HepG2 (cell line): Measurements from ENCODE around the gene GALNT15. TPM values are rescaled to one million over a fixed set of nuclear protein-coding genes. Genes with fewer than 3 reads are reported as not detected.

Source experiments
- ATAC-seq: fragments of 200-7000 bp; cut with Tn5 transposase; 3 replicates; pipeline ENCODE4 v1.9.1; 2020; ENCODE audit warnings: mild to moderate bottlenecking, moderate library complexity
- BruUV-seq: library from RNA; stranded (reverse); fragments of 400-500 nt; replicated peaks from 2 replicates; lab custom pipeline; 2021; lab: Mats Ljungman, UMichigan
- CTCF ChIA-PET: fragments of 300-600 bp; formaldehyde crosslinking; extraction: SDS; loops from one replicate; lab custom pipeline; 2021; ENCODE audit warnings: low total read pairs, inconsistent platforms, low intra/inter-chr PET ratio; lab: Yijun Ruan, JAX
- POLR2A ChIA-PET: fragments of 350-600 bp; sonication (Branson Sonifier 250); formaldehyde crosslinking; loops from one replicate; lab custom pipeline; 2020; ENCODE audit warnings: antibody characterized with exemption, inconsistent platforms; lab: Yijun Ruan, JAX
- DNase-seq: peaks from one replicate; pipeline ENCODE4 v3.0.0-alpha.2; 2015; ENCODE audit warnings: low spot score
- FAIRE-seq: peaks from 3 replicates; lab custom pipeline; 2011; peaks lifted over from hg19 to GRCh38; lab: Jason Lieb, UNC
- H2AFZ ChIP-seq: one replicate; pipeline ENCODE4 v1.6.1; 2011; ENCODE audit warnings: low read length, inconsistent platforms
- H3K27ac ChIP-seq: fragments of 300-600 bp; 3 replicates; pipeline ENCODE4 v1.8.0; 2011; ENCODE audit warnings: mixed run types, mild to moderate bottlenecking, mixed read lengths, low read length, inconsistent platforms; ENCODE audit not compliant: insufficient read depth; ENCODE audit errors: extremely low read length
- H3K27me3 ChIP-seq, 2 experiments: fragments of 200-600 bp in 1 of 2; 2 replicates in 1 of 2; 3 replicates in 1 of 2; pipeline versions ENCODE4 v1.6.0 to v1.8.0; 2011; ENCODE audit warnings: low read length in 2 of 2, mild to moderate bottlenecking in 2 of 2, moderate library complexity in 2 of 2, inconsistent platforms in 1 of 2; ENCODE audit not compliant: insufficient read depth in 2 of 2, control insufficient read depth in 1 of 2
- H3K36me3 ChIP-seq, 2 experiments: fragments of 200-600 bp in 1 of 2; replicated peaks in 1 of 2; 2 replicates in 1 of 2; 3 replicates in 1 of 2; pipeline versions ENCODE4 v1.5.1 to v1.8.0; 2011; ENCODE audit warnings: low read length in 2 of 2, inconsistent platforms in 1 of 2; ENCODE audit not compliant: insufficient read depth in 2 of 2, control insufficient read depth in 1 of 2
- H3K4me1 ChIP-seq: 2 replicates; pipeline ENCODE4 v1.5.1; 2012; ENCODE audit warnings: low read length, inconsistent platforms; ENCODE audit not compliant: insufficient read depth
- H3K4me2 ChIP-seq: 2 replicates; pipeline ENCODE4 v1.6.0; 2011; ENCODE audit warnings: low read depth, low read length, inconsistent platforms
- H3K4me3 ChIP-seq, 3 experiments: fragments of 200-600 bp in 1 of 3; sonication (generic), shearing (Covaris generic) in 1 of 3; replicated peaks in 1 of 3; 2 replicates each; pipeline ENCODE4 v1.5.1; 2011 to 2016; ENCODE audit warnings: low read length in 3 of 3, inconsistent platforms in 2 of 3, low read depth in 2 of 3, mild to moderate bottlenecking in 2 of 3, control low read depth in 1 of 3, mixed read lengths in 1 of 3; ENCODE audit not compliant: insufficient read depth in 1 of 3
- H3K79me2 ChIP-seq: one replicate; pipeline ENCODE4 v1.6.1; 2011; ENCODE audit warnings: low read length, inconsistent platforms; ENCODE audit not compliant: insufficient read depth
- H3K9ac ChIP-seq: 2 replicates; pipeline ENCODE4 v1.6.0; 2011; ENCODE audit warnings: mild to moderate bottlenecking, low read depth, low read length, inconsistent platforms; ENCODE audit not compliant: insufficient read depth
- H3K9me3 ChIP-seq: 2 replicates; pipeline ENCODE4 v1.5.1; 2012; ENCODE audit warnings: mild to moderate bottlenecking, low read length
- H4K20me1 ChIP-seq: 2 replicates; pipeline ENCODE4 v1.6.0; 2011; ENCODE audit warnings: inconsistent platforms, mild to moderate bottlenecking, low read length, moderate library complexity; ENCODE audit not compliant: insufficient read depth
- BORCS8-MEF2B ChIP-seq: sonication (generic); formaldehyde crosslinking; IDR thresholded peaks from 2 replicates; pipeline ENCODE4 v1.8.0; 2022; ENCODE audit warnings: mild to moderate bottlenecking, missing genetic modification reagents
- CHCHD3 ChIP-seq: sonication (generic); formaldehyde crosslinking; IDR thresholded peaks from 2 replicates; pipeline ENCODE4 v1.8.0; 2022; ENCODE audit warnings: mild to moderate bottlenecking, missing genetic modification reagents, moderate library complexity
- CTCF ChIP-seq: sonication (generic); formaldehyde crosslinking; IDR thresholded peaks from 2 replicates; pipeline ENCODE4 v1.5.0; 2020; ENCODE audit warnings: mild to moderate bottlenecking, missing genetic modification reagents, moderate library complexity
- DR1 ChIP-seq: sonication (generic); formaldehyde crosslinking; IDR thresholded peaks from 2 replicates; pipeline ENCODE4 v1.8.0; 2021; ENCODE audit warnings: mild to moderate bottlenecking, missing genetic modification reagents, inconsistent platforms
- ETS1 ChIP-seq: sonication (generic); formaldehyde crosslinking; IDR thresholded peaks from 2 replicates; pipeline ENCODE4 v1.4.0; 2020; ENCODE audit warnings: missing genetic modification reagents
- HMGXB4 ChIP-seq, 2 experiments: sonication (generic) in 1 of 2; formaldehyde crosslinking in 1 of 2; IDR thresholded peaks; 2 replicates each; pipeline versions ENCODE4 v1.4.0 to v1.6.1; 2018 to 2020; ENCODE audit warnings: missing genetic modification reagents in 2 of 2, borderline replicate concordance in 1 of 2, low read depth in 1 of 2, mild to moderate bottlenecking in 1 of 2, missing biosample characterization in 1 of 2
- KDM1A ChIP-seq: IDR thresholded peaks from 2 replicates; pipeline ENCODE4 v1.6.1; 2016; ENCODE audit warnings: missing compliant biosample characterization
- KDM3A ChIP-seq: IDR thresholded peaks from 2 replicates; pipeline ENCODE4 v1.6.1; 2018; ENCODE audit warnings: low read depth, missing compliant biosample characterization
- KLF15 ChIP-seq: sonication (generic); formaldehyde crosslinking; IDR thresholded peaks from 2 replicates; pipeline ENCODE4 v1.8.1; 2023; ENCODE audit warnings: borderline replicate concordance, mild to moderate bottlenecking, inconsistent platforms, missing genetic modification reagents, mixed read lengths
- NFKBIZ ChIP-seq: IDR thresholded peaks from 2 replicates; pipeline ENCODE4 v1.6.1; 2018; ENCODE audit warnings: missing genetic modification reagents, missing compliant biosample characterization
- NR3C1 ChIP-seq: sonication (generic); formaldehyde crosslinking; IDR thresholded peaks from 2 replicates; pipeline ENCODE4 v1.4.0; 2020; ENCODE audit warnings: missing genetic modification reagents
- RCOR2 ChIP-seq: IDR thresholded peaks from 2 replicates; pipeline ENCODE4 v1.6.1; 2016; ENCODE audit warnings: missing biosample characterization, missing genetic modification reagents
- TCF7L2 ChIP-seq: IDR thresholded peaks from 2 replicates; pipeline ENCODE4 v1.6.1; 2011; ENCODE audit warnings: mild to moderate bottlenecking, low read depth, low read length, moderate library complexity
- YEATS2 ChIP-seq: sonication (generic); formaldehyde crosslinking; IDR thresholded peaks from 2 replicates; pipeline ENCODE4 v1.4.0; 2020; ENCODE audit warnings: missing genetic modification reagents, borderline replicate concordance
- ZBTB42 ChIP-seq: sonication (generic); formaldehyde crosslinking; IDR thresholded peaks from 2 replicates; pipeline ENCODE4 v1.5.0; 2020; ENCODE audit warnings: mild to moderate bottlenecking, missing genetic modification reagents
- ZFP36 ChIP-seq: fragments of 150-350 bp; IDR thresholded peaks from 2 replicates; pipeline ENCODE4 v1.6.1; 2018; ENCODE audit warnings: borderline replicate concordance, low read length, low read depth; ENCODE audit not compliant: partially characterized antibody
- ZNF367 ChIP-seq: sonication (generic); formaldehyde crosslinking; IDR thresholded peaks from 2 replicates; pipeline ENCODE4 v1.4.0; 2020; ENCODE audit warnings: missing genetic modification reagents, borderline replicate concordance
- ZNF460 ChIP-seq: sonication (generic); formaldehyde crosslinking; IDR thresholded peaks from 2 replicates; pipeline ENCODE4 v1.5.1; 2020; ENCODE audit warnings: missing genetic modification reagents, mild to moderate bottlenecking, borderline replicate concordance
- ZNF678 ChIP-seq: sonication (generic); formaldehyde crosslinking; IDR thresholded peaks from 2 replicates; pipeline ENCODE4 v1.4.0; 2020; ENCODE audit warnings: mild to moderate bottlenecking, missing genetic modification reagents
- ZNF749 ChIP-seq: sonication (generic); formaldehyde crosslinking; IDR thresholded peaks from 2 replicates; pipeline ENCODE4 v1.8.0; 2022; ENCODE audit warnings: mild to moderate bottlenecking, missing genetic modification reagents, moderate library complexity, borderline replicate concordance
- ZNF766 ChIP-seq: sonication (generic); formaldehyde crosslinking; IDR thresholded peaks from 2 replicates; pipeline ENCODE4 v1.5.0; 2020; ENCODE audit warnings: missing genetic modification reagents, borderline replicate concordance
- WGBS: methylation state at CpG from one replicate; pipeline ENCODE4 v1.1.6; 2017; ENCODE audit warnings: low lambda C conversion rate; 5-methylcytosine and 5-hydroxymethylcytosine counted together
- in situ Hi-C: cut with HindIII; loops from 2 replicates; pipeline ENCODE4 v1.10.0; 2017; ENCODE audit warnings: low pct_unique_long_range_greater_than_20kb; ENCODE audit not compliant: extremely low pct_ligation_motif_present
- intact Hi-C: fragments of 100-400 bp; cut with micrococcal nuclease; formaldehyde crosslinking; loops from one replicate; pipeline ENCODE4 v1.10.0; 2022; ENCODE audit not compliant: unreplicated experiment
- polyA plus RNA-seq, 8 experiments: library from polyadenylated mRNA; depleted of rRNA in 3 of 8; stranded (reverse) in 7 of 8; unstranded in 1 of 8; fragments of >200 nt; fragmentation: Illumina TruSeq in 4 of 8; extraction: Trizol in 4 of 8; gene quantifications; 2 replicates each; pipeline versions ENCODE4 v1.2.1 to v1.2.3, GENCODE V29; 2011 to 2016; ENCODE audit warnings: low read depth in 4 of 8, missing spikeins in 1 of 8, mixed read lengths in 1 of 8; ENCODE audit not compliant: insufficient read depth in 1 of 8
- total RNA-seq, 5 experiments: library from RNA; depleted of rRNA; stranded (reverse); fragments of >200 nt; fragmentation: Illumina TruSeq; extraction: Trizol; gene quantifications; 2 replicates each; pipeline ENCODE4 v1.2.3, GENCODE V29; 2016; ENCODE audit warnings: low read depth in 1 of 5

The GALNT15 gene
- total and polyA plus RNA-seq, 2 of the 13 experiments (the other 11 are each of a cell fraction or from before 2014, with no cell fraction given): 0.02 to 0.04 TPM

- TF ChIP-seq CTCF (CRISPR knock-in tag) (no peak), ZNF460 (CRISPR knock-in tag) (no peak), KLF15 (CRISPR knock-in tag) (no peak), ZNF749 (CRISPR knock-in tag) (no peak), ZNF367 (CRISPR knock-in tag) (no peak), KDM1A (CRISPR knock-in tag) (no peak), KDM3A (CRISPR knock-in tag) (no peak)
- TF ChIP-seq, all 625 proteins: peak for 0
Observed at GRCh38 chr3:16219777-16220176, 45.3 kb downstream of the GALNT15 start (continued).

- intact Hi-C loops: no loop called here
- BruUV-seq: no TSS peak
- TF ChIP-seq NFKBIZ (CRISPR knock-in tag) (no peak), DR1 (no peak), BORCS8-MEF2B (CRISPR knock-in tag) (no peak), YEATS2 (no peak), TCF7L2 (no peak), ZFP36 (no peak), ZBTB42 (CRISPR knock-in tag) (no peak), NR3C1 (CRISPR knock-in tag) (no peak), ZNF678 (CRISPR knock-in tag) (no peak), HMGXB4 (CRISPR knock-in tag; IDR thresholded peaks at IDR 0.05; ENCODE audit: borderline replicate concordance in 1 of 2, low read depth in 1 of 2) (no peak), ETS1 (CRISPR knock-in tag) (no peak), CHCHD3 (CRISPR knock-in tag) (no peak), RCOR2 (CRISPR knock-in tag) (no peak), ZNF766 (CRISPR knock-in tag) (no peak)
Observed at GRCh38 chr3:16221990-16222389, 47.5 kb downstream of the GALNT15 start.

More at GRCh38 chr3:16221990-16222389, 47.5 kb downstream of the GALNT15 start:
- Histone ChIP-seq H2AFZ (no peak overlapping the region), H3K9ac (no peak overlapping the region), H3K27ac (no peak overlapping the region), H3K36me3 (no peaks in the 10 kb centered on the region), H3K9me3 (no peaks in the 10 kb centered on the region), H3K79me2 (no peaks in the 10 kb centered on the region), H3K4me1 (no peaks in the 10 kb centered on the region), H3K4me3 (no peak overlapping the region), H3K27me3 (peaks cover 1 to 11% of the 10 kb centered on the region in 2 experiments; a peak in 2 of 5 replicates), H4K20me1 (no peaks in the 10 kb centered on the region), H3K4me2 (no peak overlapping the region)
- ATAC-seq: no peak
- in situ Hi-C loops: no loop called here
- POLR2A ChIA-PET: no interaction called here
- DNase-seq: no peak
- FAIRE-seq: no peak
- CTCF ChIA-PET: no interaction called here
- WGBS: 44% methylated on average over 3 of the region's 3 CpGs
